IMR-90 (cell line): ENCODE measurements around the gene SLC16A4. TPM values are rescaled to one million over a fixed set of nuclear protein-coding genes. Genes with fewer than 3 reads are reported as not detected.

Experiments used
- ATAC-seq: fragments of 200-7000 bp; cut with Tn5 transposase; 2 replicates; pipeline ENCODE4 v1.9.1; 2020; ENCODE audit warnings: low read depth, mild to moderate bottlenecking, moderate library complexity
- BruUV-seq: library from RNA; stranded (reverse); fragments of 400-500 nt; replicated peaks from 2 replicates; lab custom pipeline; 2021; lab: Mats Ljungman, UMichigan
- CTCF ChIA-PET: fragments of 300-600 bp; formaldehyde crosslinking; extraction: SDS; loops from one replicate; lab custom pipeline; 2021; ENCODE audit warnings: antibody characterized with exemption; lab: Yijun Ruan, JAX
- POLR2A ChIA-PET: fragments of 300-600 bp; sonication (Branson Sonifier 250); formaldehyde crosslinking; loops from one replicate; lab custom pipeline; 2022; ENCODE audit warnings: antibody characterized with exemption; ENCODE audit not compliant: unreplicated experiment; lab: Charles Lee
- DNase-seq: peaks from one replicate; pipeline ENCODE4 v3.0.0; 2013
- H2AFZ ChIP-seq: replicated peaks from 2 replicates; pipeline ENCODE3; 2013; ENCODE audit warnings: low read length, mild to moderate bottlenecking; ENCODE audit not compliant: poor library complexity
- H2AK5ac ChIP-seq: 2 replicates; pipeline ENCODE4 v1.6.1; 2013; ENCODE audit warnings: low read depth, low read length, inconsistent platforms
- H2AK9ac ChIP-seq: replicated peaks from 2 replicates; pipeline ENCODE3; 2013; ENCODE audit warnings: mild to moderate bottlenecking, low read depth, low read length, moderate library complexity; ENCODE audit not compliant: poor library complexity
- H2BK120ac ChIP-seq: 2 replicates; pipeline ENCODE4 v1.6.1; 2013; ENCODE audit warnings: low read depth, low read length, inconsistent platforms
- H2BK15ac ChIP-seq: 3 replicates; pipeline ENCODE4 v1.6.1; 2013; ENCODE audit warnings: low read depth, low read length, inconsistent platforms
- H2BK20ac ChIP-seq: 2 replicates; pipeline ENCODE4 v1.6.1; 2013; ENCODE audit warnings: low read depth, mild to moderate bottlenecking, inconsistent platforms, low read length, moderate library complexity
- H2BK5ac ChIP-seq: 2 replicates; pipeline ENCODE4 v1.6.1; 2013; ENCODE audit warnings: mild to moderate bottlenecking, low read depth, low read length, inconsistent platforms; ENCODE audit not compliant: poor library complexity, severe bottlenecking
- H3K14ac ChIP-seq: replicated peaks from 2 replicates; pipeline ENCODE4 v1.6.1; 2013; ENCODE audit warnings: low read depth, low read length, inconsistent platforms
- H3K18ac ChIP-seq: 2 replicates; pipeline ENCODE4 v1.6.1; 2013; ENCODE audit warnings: low read depth, low read length, control low read depth
- H3K23ac ChIP-seq: 2 replicates; pipeline ENCODE4 v1.6.1; 2013; ENCODE audit warnings: low read depth, low read length, inconsistent platforms
- H3K27ac ChIP-seq: 2 replicates; pipeline ENCODE4 v1.5.1; 2013; ENCODE audit warnings: mild to moderate bottlenecking, control low read depth, low read length; ENCODE audit not compliant: insufficient read depth
- H3K27me3 ChIP-seq: 2 replicates; pipeline ENCODE4 v1.6.1; 2013; ENCODE audit warnings: low read length; ENCODE audit not compliant: control insufficient read depth, insufficient read depth
- H3K36me3 ChIP-seq: 2 replicates; pipeline ENCODE4 v1.6.1; 2013; ENCODE audit warnings: low read length, mixed read lengths; ENCODE audit not compliant: control insufficient read depth, insufficient read depth
- H3K4ac ChIP-seq: 2 replicates; pipeline ENCODE4 v1.6.1; 2013; ENCODE audit warnings: low read depth, low read length, inconsistent platforms
- H3K4me1 ChIP-seq: 2 replicates; pipeline ENCODE4 v1.6.1; 2013; ENCODE audit warnings: low read length, mixed read lengths; ENCODE audit not compliant: control insufficient read depth, insufficient read depth
- H3K4me2 ChIP-seq: 2 replicates; pipeline ENCODE4 v1.6.1; 2013; ENCODE audit warnings: low read depth, mild to moderate bottlenecking, control low read depth, low read length, moderate library complexity
- H3K4me3 ChIP-seq: 2 replicates; pipeline ENCODE4 v1.5.1; 2013; ENCODE audit warnings: low read depth, mild to moderate bottlenecking, control low read depth, low read length, moderate library complexity; ENCODE audit not compliant: insufficient read depth
- H3K56ac ChIP-seq: 2 replicates; pipeline ENCODE4 v1.6.1; 2013; ENCODE audit warnings: low read length, inconsistent platforms; ENCODE audit not compliant: insufficient read depth; ENCODE audit errors: extremely low read depth
- H3K79me1 ChIP-seq, 2 experiments: 2 replicates each; pipeline ENCODE4 v1.6.1; 2013; ENCODE audit warnings: low read length in 2 of 2, inconsistent platforms in 1 of 2, low read depth in 1 of 2
- H3K9ac ChIP-seq: 2 replicates; pipeline ENCODE4 v1.6.1; 2013; ENCODE audit warnings: low read depth, low read length, control low read depth
- H3K9me1 ChIP-seq: 2 replicates; pipeline ENCODE4 v1.6.1; 2013; ENCODE audit warnings: low read length, inconsistent platforms; ENCODE audit not compliant: insufficient read depth
- H3K9me3 ChIP-seq: 2 replicates; pipeline ENCODE4 v1.6.1; 2013; ENCODE audit warnings: low read length; ENCODE audit not compliant: control insufficient read depth, insufficient read depth
- H4K20me1 ChIP-seq: 2 replicates; pipeline ENCODE4 v1.6.1; 2013; ENCODE audit warnings: low read length, inconsistent platforms; ENCODE audit not compliant: insufficient read depth
- H4K5ac ChIP-seq: 2 replicates; pipeline ENCODE4 v1.6.1; 2013; ENCODE audit warnings: mild to moderate bottlenecking, low read depth, low read length, control low read depth
- H4K8ac ChIP-seq, 2 experiments: 2 replicates each; pipeline ENCODE4 v1.6.1; 2013; ENCODE audit warnings: low read depth in 2 of 2, low read length in 2 of 2, control low read depth in 1 of 2, inconsistent platforms in 1 of 2
- H4K91ac ChIP-seq: 2 replicates; pipeline ENCODE4 v1.6.1; 2013; ENCODE audit warnings: low read depth, low read length, inconsistent platforms; ENCODE audit not compliant: insufficient read depth
- USF2 ChIP-seq: fragments of 150-350 bp; IDR thresholded peaks from 2 replicates; pipeline ENCODE4 v1.6.1; 2017; ENCODE audit warnings: mild to moderate bottlenecking, antibody characterized with exemption, low read length, low read depth
- WGBS, 2 experiments: methylation state at CpG; one replicate each; pipeline versions ENCODE4 v1.1.5 to v1.1.7; 2013; ENCODE audit warnings: missing lambda C conversion rate in 2 of 2; ENCODE audit not compliant: insufficient read length in 1 of 2; ENCODE audit errors: extremely low coverage in 2 of 2; 5-methylcytosine and 5-hydroxymethylcytosine counted together
- dilution Hi-C: fragments of 300-500 bp; cut with HindIII; formaldehyde crosslinking; loops from one replicate; pipeline ENCODE4 v1.14.3; 2018; ENCODE audit warnings: low sequenced_read_pairs; ENCODE audit not compliant: unreplicated experiment
- in situ Hi-C: fragments of 300-500 bp; cut with MboI; formaldehyde crosslinking; loops from 3 replicates; pipeline ENCODE4 v1.14.3; 2019; ENCODE audit warnings: low sequenced_read_pairs, inconsistent platforms, mixed read lengths
- intact Hi-C: fragments of 100-400 bp; cut with micrococcal nuclease; formaldehyde crosslinking; loops from 2 replicates; pipeline ENCODE4 v1.10.0; 2022
- polyA plus RNA-seq, 3 experiments: library from polyadenylated mRNA; depleted of rRNA; stranded (reverse); fragments of >200 nt; gene quantifications; 2 replicates each; pipeline ENCODE4 v1.2.3, GENCODE V29; 2012; ENCODE audit warnings: low replicate concordance in 1 of 3
- total RNA-seq: library from RNA; depleted of rRNA; stranded (reverse); fragments of >200 nt; gene quantifications from 2 replicates; pipeline ENCODE4 v1.2.3, GENCODE V29; 2012

Gene SLC16A4
- total and polyA plus RNA-seq, 2 of the 4 experiments (the other 2 are of a cell fraction) = 27.7 to 65.2 TPM

DNA sequence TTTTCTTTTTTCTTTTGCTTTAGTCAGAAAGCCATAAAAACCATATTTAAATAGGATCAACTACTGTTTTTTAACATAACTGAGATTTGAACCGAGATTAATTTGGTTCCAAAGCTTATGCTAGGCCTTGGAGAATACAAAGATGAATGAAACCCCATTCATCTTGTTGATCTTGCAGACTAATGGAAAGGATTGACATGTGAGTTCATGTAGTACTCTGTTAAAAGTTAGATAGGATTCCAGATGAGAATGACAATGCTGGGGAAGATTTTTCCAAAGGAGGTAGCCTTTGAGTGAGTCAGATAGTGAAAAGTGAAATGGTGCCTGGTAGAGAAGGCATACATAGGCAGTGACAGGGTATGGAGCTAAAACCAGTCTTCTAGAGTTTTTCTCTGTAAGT, 29.0 kb downstream of the SLC16A4 start:
- no peaks in the 10 kb centered on the region for H3K9me1 ChIP-seq
- no peak overlapping the region for H3K4me2 ChIP-seq
- H2BK120ac ChIP-seq = no peak overlapping the region
- no peak overlapping the region for H2AK9ac ChIP-seq
- no peaks in the 10 kb centered on the region for H3K9me3 ChIP-seq
- WGBS, 2 experiments = no CpG with 5 or more reads among the region's 1 CpG
- intact Hi-C loops (no loop called here), dilution Hi-C loops (no loop called here), in situ Hi-C loops (no loop called here)
- peaks cover 16 to 25% of the 10 kb centered on the region in 2 experiments for H3K79me1 ChIP-seq
- no peak overlapping the region for H2BK15ac ChIP-seq
- ATAC-seq (no peak), DNase-seq (no peak)
- no peak overlapping the region for H2AK5ac ChIP-seq
- H3K9ac ChIP-seq = no peak overlapping the region
- CTCF ChIA-PET = interaction anchor here (0.7 kb wide), 1 partner anchor 49 kb away, joined by 3 read pairs; no protein-coding TSS in a partner anchor
- POLR2A ChIA-PET = interaction anchor here (0.6 kb wide), 1 partner anchor 22 kb away, joined by 6 read pairs; no protein-coding TSS in a partner anchor
- H4K8ac ChIP-seq = no peak overlapping the region
- H3K27me3 ChIP-seq = no peaks in the 10 kb centered on the region
- H4K5ac ChIP-seq = no peak overlapping the region
- H3K14ac ChIP-seq = no peak overlapping the region
- H2BK20ac ChIP-seq = no peak overlapping the region
- H4K91ac ChIP-seq = no peak overlapping the region
- no peaks in the 10 kb centered on the region for H3K4me1 ChIP-seq
- no peak overlapping the region for H2BK5ac ChIP-seq
- no peaks in the 10 kb centered on the region; the same call in 1 of the 2 replicates for H4K20me1 ChIP-seq
- TF ChIP-seq USF2 = no peak
- BruUV-seq = no TSS peak
- no peak overlapping the region for H3K4ac ChIP-seq
- no peak overlapping the region for H3K23ac ChIP-seq
- H3K18ac ChIP-seq = no peak overlapping the region
- no peak overlapping the region for H3K4me3 ChIP-seq
- no peak overlapping the region for H3K56ac ChIP-seq
- H2AFZ ChIP-seq = no peak overlapping the region
- no peaks in the 10 kb centered on the region; the same call in 1 of the 2 replicates for H3K36me3 ChIP-seq
- H3K27ac ChIP-seq = no peak overlapping the region
